Dedifferentiated amniotic fluid mesenchymal stem cell (primary cell): ENCODE data around the gene IL9.

Experiments
- DNase-seq: peaks from one replicate; pipeline ENCODE4 v3.0.0-alpha.2; 2016; ENCODE audit errors: extremely low spot score

IL9 gene

GRCh38 chr5:135891791-135892190, 3.9 kb downstream of the IL9 start:
- no peak for DNase-seq

DNA sequence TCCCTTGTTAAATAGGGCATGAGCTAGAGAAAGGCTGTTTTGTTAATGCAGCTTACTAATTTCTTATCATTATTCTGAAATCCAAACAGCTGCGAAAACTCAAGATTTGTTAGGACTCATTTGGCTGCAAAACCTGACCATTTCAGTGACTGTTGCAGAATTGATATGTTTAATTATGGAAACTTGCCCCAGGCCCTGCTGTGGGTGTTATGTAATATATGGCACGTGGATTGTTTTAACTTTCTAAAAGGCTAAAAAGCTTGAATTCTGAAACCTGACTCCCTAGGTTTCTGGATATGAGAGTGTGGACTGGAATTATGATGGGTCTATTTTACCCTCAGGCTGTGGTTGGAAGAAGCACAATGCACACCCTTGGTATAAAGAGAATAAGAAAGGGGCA, 4.4 kb downstream of the IL9 start:
- no peak for DNase-seq

DNA sequence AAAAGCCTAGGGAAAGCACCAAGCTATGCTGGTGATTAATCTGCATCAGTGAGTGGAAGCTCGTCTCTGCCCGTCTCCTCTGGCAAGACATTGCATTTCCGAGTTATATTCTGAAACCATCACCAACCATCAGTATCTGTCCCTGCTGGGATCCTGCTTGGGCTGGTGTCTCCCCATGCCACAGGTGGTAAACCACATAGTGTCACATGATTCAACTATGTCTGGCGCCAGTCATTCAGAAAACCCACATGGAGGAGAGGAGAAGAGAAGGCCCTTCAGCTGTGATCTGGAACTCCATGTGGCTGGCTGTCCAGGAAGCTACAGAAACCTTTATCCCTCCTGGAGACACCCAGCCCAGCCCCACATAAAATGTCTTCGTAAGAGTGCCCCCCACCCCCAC, 4.8 kb downstream of the IL9 start:
- DNase-seq = no peak

DNA sequence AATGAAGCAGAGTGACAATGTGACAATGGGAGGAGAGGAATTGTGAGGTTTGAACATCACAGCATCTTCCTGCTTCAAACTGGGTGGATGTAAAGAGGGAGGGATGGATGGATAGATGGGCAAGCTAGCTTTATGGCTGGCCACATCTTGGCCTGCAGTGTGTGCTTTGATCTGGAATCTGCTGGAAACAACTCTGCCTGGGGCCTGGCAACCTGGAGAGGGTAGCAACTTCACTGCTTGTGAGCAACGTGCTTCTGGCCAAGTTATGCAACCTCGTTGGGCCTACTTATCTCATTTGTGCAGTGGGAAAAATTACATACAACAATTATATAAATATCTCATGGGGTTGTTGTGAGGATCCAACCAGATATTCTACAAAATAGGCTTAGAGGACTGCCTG, 5.3 kb downstream of the IL9 start:
- no peak for DNase-seq

DNA sequence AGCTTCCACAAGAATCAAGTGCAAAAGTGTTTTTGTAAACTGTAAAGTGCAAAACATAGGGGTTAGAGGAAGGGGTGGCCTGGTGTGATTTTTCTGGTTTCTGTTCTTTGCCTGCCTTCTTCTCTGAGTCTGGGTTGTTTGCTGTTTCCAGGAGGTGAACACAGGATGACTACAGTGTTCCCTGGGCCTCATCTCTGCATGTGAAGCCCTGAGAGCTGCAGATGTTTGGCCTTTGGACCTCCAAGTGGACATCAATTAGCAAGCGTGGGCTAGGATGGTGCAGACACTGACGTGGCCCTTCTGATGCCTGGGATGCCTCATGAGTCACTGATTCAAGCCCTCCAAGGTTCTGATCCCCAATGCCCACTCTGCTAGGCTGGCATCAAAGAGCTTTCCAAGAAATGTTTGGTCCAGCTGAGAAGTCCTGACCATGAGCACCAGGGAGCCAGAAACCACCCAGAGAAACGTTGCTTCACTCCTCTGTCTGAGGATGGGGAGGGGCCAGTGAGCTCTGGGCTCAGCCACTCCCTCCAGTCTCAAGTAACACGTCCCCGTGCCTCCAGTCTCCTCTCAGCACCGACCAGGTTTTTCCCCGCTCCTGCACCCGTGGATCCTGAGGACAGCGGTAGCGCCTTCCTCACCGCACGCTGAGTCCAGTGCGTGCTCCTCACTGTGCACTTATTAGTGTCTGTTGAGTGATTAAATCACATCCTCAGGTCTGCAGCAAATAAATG, 7.6 kb downstream of the IL9 start:
- DNase-seq = no peak

DNA sequence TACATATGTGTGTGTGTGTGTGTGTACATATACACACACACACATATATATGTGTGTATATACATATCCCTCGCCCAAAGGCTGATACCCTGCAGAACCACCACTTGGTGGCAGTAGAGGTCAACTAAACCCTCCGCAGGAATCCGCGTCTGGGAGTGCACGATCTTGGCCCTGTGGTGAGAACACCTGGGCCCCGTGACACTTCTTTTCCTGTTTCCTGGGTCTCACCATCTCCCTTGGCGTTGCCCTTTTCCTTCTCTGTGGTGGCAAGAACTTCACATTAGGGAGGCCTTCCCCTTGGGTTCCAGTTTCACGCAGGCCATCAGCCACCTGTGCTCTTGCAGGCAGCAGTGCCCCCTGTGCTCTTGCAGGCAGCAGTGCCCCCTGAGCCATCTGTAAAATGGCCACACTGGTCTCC, 8.2 kb downstream of the IL9 start:
- peak; percentile 58 for DNase-seq

DNA sequence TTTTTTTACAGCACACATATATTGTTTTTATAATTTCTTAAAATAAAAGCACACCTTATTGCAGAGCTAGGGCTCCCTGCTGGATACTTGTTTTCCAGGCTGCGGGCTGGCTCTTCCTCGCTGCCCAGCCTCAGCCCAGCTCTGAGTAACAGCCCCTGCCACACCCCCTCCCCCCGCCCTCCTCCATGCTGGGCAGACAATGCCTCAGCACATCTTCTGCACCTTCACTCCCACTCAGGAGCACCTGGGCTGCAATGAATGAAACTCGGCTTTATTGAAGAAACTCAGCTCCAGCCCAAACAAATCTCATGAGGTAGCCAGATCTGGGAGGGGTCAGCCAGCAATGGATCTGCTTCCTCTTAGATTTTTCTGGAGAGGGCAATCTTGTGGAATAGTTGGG, 9.5 kb downstream of the IL9 start:
- no peak for DNase-seq

DNA sequence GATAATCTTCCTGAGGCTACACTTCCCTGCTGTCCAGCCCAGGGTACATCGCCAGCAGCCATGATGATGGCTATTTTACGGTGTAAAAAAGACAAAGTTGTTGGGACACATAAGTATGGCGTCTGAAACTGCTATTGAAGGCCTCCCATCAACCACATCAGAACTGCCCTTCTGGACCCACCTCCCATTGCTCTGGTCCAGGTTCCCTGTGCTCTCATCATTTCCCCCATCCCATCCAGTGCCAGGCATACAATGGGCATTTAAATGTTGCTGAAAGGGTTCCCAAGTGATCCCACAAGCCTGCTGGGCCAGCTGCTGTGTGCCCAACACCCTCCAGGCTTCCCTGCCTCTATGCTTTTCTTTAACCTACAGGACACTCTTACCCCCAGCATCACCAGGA, 10.6 kb downstream of the IL9 start:
- DNase-seq = no peak

DNA sequence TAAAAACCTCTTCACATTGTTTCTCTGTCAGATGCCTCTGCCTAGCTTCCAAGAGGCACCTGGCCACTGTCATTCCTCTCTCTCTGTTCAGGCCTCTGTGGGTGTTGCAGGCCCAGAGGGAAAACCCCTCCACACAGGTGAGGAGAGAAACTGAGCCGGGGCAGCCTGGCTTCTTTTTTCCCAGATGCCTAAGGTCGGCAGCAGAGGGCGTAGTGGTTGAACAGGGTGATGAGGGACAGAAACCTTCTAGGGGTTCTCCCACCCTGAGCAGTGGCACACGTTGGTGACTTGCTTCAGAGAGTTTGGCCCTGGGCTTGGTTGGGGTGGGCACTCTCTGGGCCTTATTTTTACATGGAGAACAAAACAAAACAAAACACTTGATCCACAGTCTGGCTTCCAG, 12.2 kb downstream of the IL9 start:
- no peak for DNase-seq

- no peak for DNase-seq
These were observed 12.6 kb downstream of the IL9 start for GRCh38 chr5:135883026-135883425.

GRCh38 chr5:135881819-135882218, 13.8 kb downstream of the IL9 start:
- DNase-seq = no peak

- no peak for DNase-seq
These were observed 14.4 kb downstream of the IL9 start for GRCh38 chr5:135881244-135881643.

DNA sequence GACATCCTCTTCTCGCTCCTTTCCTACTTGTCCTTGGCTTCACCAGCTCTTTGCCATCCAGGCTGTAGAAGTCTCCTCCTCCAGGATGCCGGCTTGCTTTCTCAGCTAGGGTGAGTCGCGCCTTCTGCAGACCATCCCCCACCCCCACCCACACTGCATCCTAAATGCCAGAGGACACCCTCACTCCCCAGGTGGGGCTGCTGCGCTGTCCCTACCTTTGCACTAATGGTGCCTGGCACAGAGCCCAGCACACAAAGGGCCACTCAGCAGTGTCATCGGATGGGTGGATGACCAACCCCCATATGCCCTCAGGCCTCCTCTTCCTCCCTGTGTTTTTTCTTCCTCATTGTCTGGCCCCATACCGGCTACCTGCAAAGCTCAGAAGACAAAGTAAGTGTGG, 14.8 kb downstream of the IL9 start:
- no peak for DNase-seq

- no peak for DNase-seq
These were observed 15.4 kb downstream of the IL9 start for GRCh38 chr5:135880278-135880677.

DNA sequence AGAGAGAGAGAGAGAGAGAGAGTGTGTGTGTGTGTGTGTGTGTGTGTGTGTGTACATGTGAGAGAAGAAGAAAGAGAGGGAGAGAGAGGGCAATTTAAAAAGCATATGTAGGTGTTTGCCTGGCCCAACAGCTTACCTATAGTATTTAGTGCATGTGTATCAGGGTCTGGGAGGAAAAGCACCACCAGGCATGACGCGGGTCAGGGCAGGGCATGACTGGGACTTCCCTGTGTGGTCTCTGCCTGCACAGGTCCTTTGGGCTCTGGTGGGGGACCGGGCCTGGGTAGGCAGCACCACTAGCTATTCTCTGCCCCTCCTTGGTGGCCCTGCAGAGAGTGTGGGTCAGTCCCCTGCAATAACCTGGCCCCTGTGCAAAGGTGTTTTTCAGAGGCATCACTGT, 16.1 kb downstream of the IL9 start:
- no peak for DNase-seq

DNA sequence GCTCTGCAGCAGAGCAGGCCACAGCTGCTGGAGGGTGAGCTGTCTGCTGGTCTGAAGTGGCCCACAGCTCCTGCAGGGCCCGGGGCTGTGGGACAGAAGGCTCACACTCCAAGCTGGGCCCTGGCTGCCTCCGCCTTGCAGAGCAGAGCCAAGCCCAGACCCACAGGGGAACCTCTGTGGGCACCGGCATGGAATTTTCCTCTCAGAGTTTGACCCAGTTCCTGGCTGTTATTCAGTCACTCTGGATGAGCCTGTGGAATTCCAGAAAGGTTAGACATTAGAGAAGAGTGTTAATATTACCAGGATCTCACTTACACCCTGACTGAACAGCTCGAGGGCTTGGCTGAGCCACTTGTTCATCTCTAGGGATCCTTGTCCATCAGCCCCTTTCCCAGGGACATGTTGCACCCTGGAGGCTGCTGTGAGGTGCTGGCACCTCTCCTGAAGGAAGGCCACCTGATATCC, 17.5 kb downstream of the IL9 start:
- no peak for DNase-seq

DNA sequence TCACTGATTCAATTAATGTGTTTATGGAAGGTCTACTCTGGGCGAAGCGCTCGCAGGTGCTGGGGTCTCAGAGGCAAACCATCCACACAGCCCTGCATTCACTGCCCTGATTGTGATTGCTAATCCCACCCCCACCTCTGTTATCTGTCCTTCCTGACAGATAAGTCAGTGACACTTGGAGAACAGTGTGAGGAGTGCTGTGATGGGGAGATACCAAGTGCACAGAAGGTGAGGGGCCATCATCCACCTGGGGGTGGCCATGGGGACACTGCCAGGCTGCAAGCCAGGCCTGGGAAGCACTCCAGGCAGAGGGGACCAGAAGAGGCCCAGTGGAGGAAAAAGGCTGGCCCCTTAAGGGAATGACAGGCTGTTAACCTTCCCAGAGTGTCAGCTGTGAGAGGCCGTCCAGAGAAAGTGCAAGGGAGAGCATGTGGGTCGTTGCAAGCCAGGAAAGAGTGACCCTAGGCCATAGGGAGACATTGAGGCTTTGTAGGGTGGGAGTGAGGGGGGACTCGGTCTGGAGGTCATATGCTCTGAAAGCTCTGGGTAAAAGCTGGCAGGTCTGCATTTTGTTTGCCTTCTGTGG, 18.0 kb downstream of the IL9 start:
- DNase-seq = no peak

GRCh38 chr5:135876146-135876545, 19.5 kb downstream of the IL9 start:
- no peak for DNase-seq

- DNase-seq = no peak
These were observed 20.1 kb downstream of the IL9 start for GRCh38 chr5:135875567-135875966.

- no peak for DNase-seq
These were observed 21.2 kb downstream of the IL9 start for GRCh38 chr5:135874461-135874860.

GRCh38 chr5:135873831-135874230, 21.8 kb downstream of the IL9 start:
- DNase-seq = no peak

- DNase-seq = no peak
These were observed 24.2 kb downstream of the IL9 start for GRCh38 chr5:135871268-135871915.

DNA sequence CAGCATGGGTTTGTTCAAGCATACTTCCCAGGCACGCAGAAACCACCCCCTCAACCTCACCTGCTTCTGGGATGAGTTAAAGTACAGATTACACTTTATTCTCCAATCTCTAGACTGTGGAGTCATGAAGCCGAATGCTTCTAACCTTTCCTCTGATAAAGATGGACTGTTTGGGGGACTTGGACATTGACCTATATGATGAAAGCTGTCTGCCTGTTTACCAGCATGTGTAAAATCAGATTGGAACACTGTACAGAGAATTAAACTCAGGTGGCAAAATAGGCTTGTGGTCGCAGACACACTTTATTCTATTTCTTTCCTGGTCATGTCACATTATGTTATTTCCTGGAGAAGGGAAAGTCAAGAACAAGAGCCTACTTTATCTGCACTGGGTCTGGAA, 25.7 kb downstream of the IL9 start:
- DNase-seq = no peak
